B cell (primary cell): ENCODE results near the gene HAP1. TPM values are rescaled to one million over a fixed set of nuclear protein-coding genes. Genes with fewer than 3 reads are reported as not detected.

Experiments
- ATAC-seq: fragments of 200-7000 bp; cut with Tn5 transposase; one replicate; pipeline ENCODE4 v1.10.0; 2021; ENCODE audit warnings: low read depth, mild to moderate bottlenecking, moderate number of reproducible peaks, moderate library complexity
- CTCF ChIA-PET: fragments of 350-600 bp; sonication (Branson Sonifier 250); formaldehyde crosslinking; loops from one replicate; lab custom pipeline; 2021; ENCODE audit warnings: antibody characterized with exemption, inconsistent platforms; lab: Charles Lee
- POLR2A ChIA-PET: fragments of 350-600 bp; sonication (Branson Sonifier 250); formaldehyde crosslinking; loops from one replicate; lab custom pipeline; 2021; ENCODE audit warnings: antibody characterized with exemption; lab: Charles Lee
- DNase-seq: peaks from one replicate; pipeline ENCODE4 v3.0.0; 2013
- H2AFZ ChIP-seq: 2 replicates; pipeline ENCODE4 v1.6.1; 2012; ENCODE audit warnings: mild to moderate bottlenecking, low read depth, low read length; ENCODE audit not compliant: insufficient read depth, poor library complexity, severe bottlenecking
- H3K27ac ChIP-seq, 2 donors: 1 replicate in 1 of 2; 2 replicates in 1 of 2; pipeline ENCODE4 v1.5.1; 2012 to 2013; ENCODE audit warnings: low read length in 2 of 2, mild to moderate bottlenecking in 2 of 2, moderate library complexity in 1 of 2
- H3K27me3 ChIP-seq, 4 experiments: fragments of 200-600 bp in 1 of 4; sonication (generic) in 1 of 4; replicated peaks in 1 of 4; 1 replicate in 2 of 4; 2 replicates in 2 of 4; pipeline versions ENCODE4 v1.6.1 to v1.7.0; 2013 to 2016; ENCODE audit warnings: low read length in 3 of 4, mild to moderate bottlenecking in 2 of 4, mixed read lengths in 1 of 4, moderate library complexity in 1 of 4; ENCODE audit not compliant: insufficient read depth in 4 of 4, control insufficient read depth in 3 of 4; ENCODE audit errors: control extremely low read depth in 1 of 4
- H3K36me3 ChIP-seq, 2 experiments: replicated peaks in 1 of 2; 1 replicate in 1 of 2; 2 replicates in 1 of 2; pipeline versions ENCODE4 v1.6.1 to v1.7.1; 2013; ENCODE audit warnings: low read length in 1 of 2; ENCODE audit not compliant: insufficient read depth in 2 of 2, control insufficient read depth in 1 of 2; ENCODE audit errors: control extremely low read depth in 1 of 2, extremely low read depth in 1 of 2
- H3K4me1 ChIP-seq, 2 donors: fragments of 200-600 bp in 1 of 2; sonication (generic) in 1 of 2; 1 replicate in 1 of 2; 2 replicates in 1 of 2; pipeline versions ENCODE4 v1.5.1 to v1.6.1; 2013 to 2017; ENCODE audit warnings: low read length in 2 of 2; ENCODE audit not compliant: control insufficient read depth in 2 of 2, insufficient read depth in 2 of 2
- H3K4me2 ChIP-seq: replicated peaks from 2 replicates; pipeline ENCODE3; 2012; ENCODE audit warnings: mild to moderate bottlenecking, low read depth, low read length; ENCODE audit not compliant: poor library complexity, severe bottlenecking
- H3K4me3 ChIP-seq, 5 experiments: fragments of 200-600 bp in 1 of 5; sonication (generic) in 1 of 5; 1 replicate in 3 of 5; 2 replicates in 2 of 5; pipeline versions ENCODE4 v1.5.1 to v1.7.0; 2011 to 2016; ENCODE audit warnings: low read length in 4 of 5, mild to moderate bottlenecking in 4 of 5, low read depth in 2 of 5, control low read depth in 1 of 5, moderate library complexity in 1 of 5; ENCODE audit not compliant: insufficient read depth in 1 of 5; ENCODE audit errors: control extremely low read depth in 1 of 5, extremely low read depth in 1 of 5
- H3K79me2 ChIP-seq: fragments of 200-600 bp; sonication (generic); one replicate; pipeline ENCODE4 v1.6.0; 2016; ENCODE audit warnings: low read length; ENCODE audit not compliant: control insufficient read depth, insufficient read depth
- H3K9ac ChIP-seq: fragments of 200-600 bp; sonication (generic); 2 replicates; pipeline ENCODE4 v1.6.1; 2017; ENCODE audit warnings: mild to moderate bottlenecking, low read length, moderate library complexity
- H3K9me3 ChIP-seq, 3 donors: one replicate each; pipeline versions ENCODE4 v1.6.1 to v1.7.1; 2013; ENCODE audit warnings: low read length in 2 of 3; ENCODE audit not compliant: control insufficient read depth in 2 of 3, insufficient read depth in 1 of 3; ENCODE audit errors: control extremely low read depth in 1 of 3
- H4K20me1 ChIP-seq: 2 replicates; pipeline ENCODE4 v1.6.0; 2012; ENCODE audit warnings: mild to moderate bottlenecking, low read length; ENCODE audit not compliant: insufficient read depth, control insufficient read depth, poor library complexity, severe bottlenecking
- H3K27ac Mint-ChIP-seq: one replicate; pipeline ENCODE4 v1.8.0; 2021; ENCODE audit warnings: mixed read lengths
- H3K27me3 Mint-ChIP-seq: one replicate; pipeline ENCODE4 v1.8.0; 2021; ENCODE audit warnings: mixed read lengths
- H3K4me1 Mint-ChIP-seq: one replicate; pipeline ENCODE4 v1.8.0; 2021; ENCODE audit warnings: mixed read lengths
- H3K4me3 Mint-ChIP-seq: one replicate; pipeline ENCODE4 v1.8.0; 2021; ENCODE audit warnings: mixed read lengths
- H3K9me3 Mint-ChIP-seq: one replicate; pipeline ENCODE4 v1.8.0; 2022; ENCODE audit warnings: mixed read lengths; ENCODE audit not compliant: insufficient read depth
- CTCF ChIP-seq: fragments of 200-600 bp; IDR thresholded peaks from one replicate; pipeline ENCODE4 v1.8.0; 2022; ENCODE audit warnings: antibody characterized with exemption, mild to moderate bottlenecking
- EZH2 ChIP-seq: IDR thresholded peaks from 2 replicates; pipeline ENCODE4 v1.6.1; 2012; ENCODE audit warnings: borderline replicate concordance, low read depth, mild to moderate bottlenecking, moderate library complexity, low read length; ENCODE audit not compliant: insufficient read depth, poor library complexity, severe bottlenecking
- WGBS: methylation state at CpG from one replicate; pipeline ENCODE4 v1.1.5; 2013; ENCODE audit warnings: missing lambda C conversion rate; ENCODE audit not compliant: insufficient coverage; 5-methylcytosine and 5-hydroxymethylcytosine counted together
- intact Hi-C: fragments of 100-400 bp; cut with micrococcal nuclease; formaldehyde crosslinking; loops from one replicate; pipeline ENCODE4 v1.10.0; 2022
- polyA plus RNA-seq: library from polyadenylated mRNA; depleted of rRNA; stranded (reverse); fragments of >200 nt; gene quantifications from 2 replicates; pipeline ENCODE4 v1.2.3, GENCODE V29; 2012
- total RNA-seq, 2 donors: library from RNA; stranded (reverse); fragments of 120-200 nt in 1 of 2; gene quantifications; 1 replicate in 1 of 2; 2 replicates in 1 of 2; pipeline versions ENCODE4 v1.2.3 to v1.2.4, GENCODE V29; 2013 to 2022

The HAP1 gene
- total and polyA plus RNA-seq, 2 donors (not counting 1 experiment from before 2014, with no cell fraction given) = 0.03 to 0.37 TPM

- ChIA-PET POLR2A (no interaction called here), CTCF (interaction anchor here (0.6 to 0.7 kb wide), 2 partner anchors 10 to 215 kb away, joined by 3 to 5 read pairs; partner anchors contain the start of gene HAP1)
- DNase-seq = no peak
- Mint-ChIP-seq H3K9me3 (no peaks in the 10 kb centered on the region), H3K27ac (no peak overlapping the region), H3K27me3 (peaks cover 6% of the 10 kb centered on the region), H3K4me1 (no peaks in the 10 kb centered on the region), H3K4me3 (no peak overlapping the region)
- no peak overlapping the region for H3K4me2 ChIP-seq
- H3K9ac ChIP-seq = no peak overlapping the region
- no peaks in the 10 kb centered on the region for H3K9me3 ChIP-seq
- no peak for ATAC-seq
- H3K27me3 ChIP-seq = peaks cover 0 to 10% (median 0%) of the 10 kb centered on the region in 4 experiments
- no peaks in the 10 kb centered on the region for H3K36me3 ChIP-seq
- H3K4me1 ChIP-seq = peaks cover 0 to 7% of the 10 kb centered on the region in 2 donors
- H3K27ac ChIP-seq = no peak overlapping the region
- no peaks in the 10 kb centered on the region for H4K20me1 ChIP-seq
- 88% methylated on average over 14 of the region's 17 CpGs for WGBS
- H3K79me2 ChIP-seq = no peaks in the 10 kb centered on the region
- H3K4me3 ChIP-seq = no peak overlapping the region
- TF ChIP-seq CTCF = no peak
- no peak for TF ChIP-seq EZH2
- H2AFZ ChIP-seq = no peak overlapping the region
- intact Hi-C loops = no loop called here
These were observed 9.9 kb downstream of the HAP1 start for GRCh38 chr17:41724476-41725050.

DNA sequence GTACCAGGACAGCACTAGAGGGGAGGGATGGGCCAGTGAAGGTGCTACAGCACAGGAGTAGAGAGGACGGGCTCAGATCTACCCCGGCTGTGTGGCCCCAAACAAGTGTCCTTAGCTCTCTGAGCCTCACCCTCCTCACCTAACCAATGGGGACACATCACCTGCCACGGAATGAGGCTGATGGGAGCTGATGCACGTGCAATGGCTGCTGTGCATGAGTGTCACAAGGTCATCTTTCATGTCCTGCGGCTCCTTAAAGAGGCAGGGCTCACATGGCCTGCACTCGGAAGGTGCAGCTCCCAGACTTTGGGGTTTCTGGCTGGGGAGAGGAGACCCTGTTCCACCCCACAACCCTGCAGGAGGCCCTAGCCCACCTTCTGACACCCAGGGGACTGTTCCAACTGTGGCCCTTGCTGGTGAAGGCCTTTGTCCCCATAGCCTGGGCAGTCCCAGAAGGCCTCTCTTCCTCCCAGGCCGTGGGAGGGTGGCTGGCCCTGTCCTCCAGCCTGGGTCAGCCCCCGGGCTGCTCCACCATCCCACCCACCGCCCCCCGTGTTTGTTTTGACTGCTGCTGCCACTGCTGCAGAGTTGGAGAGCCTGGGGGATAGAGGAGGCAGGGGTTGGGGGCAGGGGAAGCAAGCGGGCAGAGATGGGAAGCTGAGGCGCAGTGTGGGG is 10.5 kb downstream of the HAP1 start:
- H3K27ac ChIP-seq = no peak overlapping the region
- H3K79me2 ChIP-seq = no peaks in the 10 kb centered on the region
- H3K4me2 ChIP-seq = no peak overlapping the region
- H3K4me3 ChIP-seq = no peak overlapping the region
- H3K9me3 ChIP-seq = no peaks in the 10 kb centered on the region
- DNase-seq (peak; percentile 9), ATAC-seq (no peak)
- no peaks in the 10 kb centered on the region for H4K20me1 ChIP-seq
- no peak overlapping the region for H2AFZ ChIP-seq
- no peaks in the 10 kb centered on the region for H3K36me3 ChIP-seq
- WGBS = 93% methylated on average over 7 of the region's 12 CpGs
- intact Hi-C loops = no loop called here
- Mint-ChIP-seq H3K27me3 (peaks cover 6% of the 10 kb centered on the region), H3K9me3 (no peaks in the 10 kb centered on the region), H3K4me3 (no peak overlapping the region), H3K27ac (no peak overlapping the region), H3K4me1 (no peaks in the 10 kb centered on the region)
- POLR2A ChIA-PET = no interaction called here
- CTCF ChIA-PET = interaction anchor here (0.7 kb wide), 1 partner anchor 216 kb away, joined by 5 read pairs; no protein-coding TSS in a partner anchor
- peaks cover 0 to 7% of the 10 kb centered on the region in 2 donors for H3K4me1 ChIP-seq
- H3K27me3 ChIP-seq = peaks cover 0 to 10% (median 0%) of the 10 kb centered on the region in 4 experiments
- TF ChIP-seq EZH2 (no peak), CTCF (no peak)
- no peak overlapping the region for H3K9ac ChIP-seq
